Cardiac fibroblast (primary cell): ENCODE results near the gene TTLL1.

Experiments used
- DNase-seq, 2 donors: peaks; one replicate each; pipeline versions ENCODE4 v3.0.0 to v3.0.0-alpha.2; 2010; ENCODE audit warnings: low read depth in 2 of 2
- H3K4me3 ChIP-seq, 2 donors: replicated peaks in 1 of 2; 1 replicate in 1 of 2; 2 replicates in 1 of 2; pipeline ENCODE4 v1.5.1; 2011; ENCODE audit warnings: low read depth in 2 of 2, low read length in 2 of 2, mild to moderate bottlenecking in 2 of 2, moderate library complexity in 1 of 2
- CTCF ChIP-seq: IDR thresholded peaks from one replicate; pipeline ENCODE4 v1.5.1; 2011; ENCODE audit warnings: low read depth, mild to moderate bottlenecking, low read length, inconsistent platforms

The TTLL1 gene

DNA sequence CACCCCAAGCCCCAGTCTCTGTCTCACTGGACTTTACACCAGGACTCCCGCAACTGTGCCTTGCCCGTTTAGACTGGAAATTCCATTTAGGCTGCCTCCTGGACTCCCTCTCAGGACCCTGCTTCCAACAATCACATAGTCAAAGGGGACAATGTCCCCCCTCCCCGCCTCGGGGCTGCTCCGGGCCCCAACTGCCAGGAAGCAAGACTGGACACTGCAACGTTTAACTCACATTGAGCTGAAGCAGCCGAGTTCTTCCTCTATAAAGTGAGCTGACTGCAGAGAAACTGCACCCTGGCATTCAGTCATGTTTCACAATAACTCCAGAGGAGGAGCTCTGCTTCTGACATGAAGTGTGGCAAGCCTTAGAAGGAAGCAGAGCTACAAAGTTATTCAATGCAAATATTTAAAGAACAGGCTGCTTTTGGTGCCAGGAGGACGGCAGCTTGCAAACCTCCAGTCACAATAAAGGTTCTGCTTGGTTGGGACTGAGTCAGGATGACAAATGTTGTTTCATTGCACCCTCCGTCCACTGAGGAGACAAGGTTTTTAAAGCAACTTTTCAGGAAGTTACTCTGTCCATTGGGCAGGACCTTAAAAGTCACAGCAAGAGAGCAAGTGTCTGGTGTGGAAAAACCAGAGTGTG lies 94.2 kb downstream of the TTLL1 start:
- TF ChIP-seq CTCF: no peak
- H3K4me3 ChIP-seq: peak overlapping the region; percentile 3 to 49
- DNase-seq: peak; percentile 93 to 96

GRCh38 chr22:42994276-42994916 lies 94.8 kb downstream of the TTLL1 start:
- TF ChIP-seq CTCF: no peak
- peak overlapping the region in 1 of 2 donors; percentile 49 for H3K4me3 ChIP-seq
- DNase-seq: no peak

GRCh38 chr22:42993651-42994275 lies 95.4 kb downstream of the TTLL1 start:
- H3K4me3 ChIP-seq: no peak overlapping the region
- no peak for TF ChIP-seq CTCF
- peak; percentile 60 to 64 for DNase-seq

- no peak overlapping the region for H3K4me3 ChIP-seq
- TF ChIP-seq CTCF: no peak
- no peak for DNase-seq
Measured at GRCh38 chr22:42992886-42993479, 96.2 kb downstream of the TTLL1 start.

- DNase-seq: no peak
- no peak for TF ChIP-seq CTCF
- H3K4me3 ChIP-seq: no peak overlapping the region
Measured at GRCh38 chr22:42992092-42992491, 97.1 kb downstream of the TTLL1 start.

- H3K4me3 ChIP-seq: no peak overlapping the region
- TF ChIP-seq CTCF: no peak
- DNase-seq: peak; percentile 52 to 92
Measured at GRCh38 chr22:42991010-42991651, 98.1 kb downstream of the TTLL1 start.
